Loucy (cell line): ENCODE measurements around the gene FADS2.

Experiments
- CTCF ChIP-seq: fragments of 200-600 bp; sonication (generic); conservative IDR thresholded peaks from 2 replicates; pipeline ENCODE4 v1.5.1; 2014; ENCODE audit warnings: mild to moderate bottlenecking, antibody characterized with exemption, low read length
- EZH2phosphoT487 ChIP-seq: fragments of 200-600 bp; IDR thresholded peaks from 2 replicates; pipeline ENCODE4 v1.6.1; 2018; ENCODE audit warnings: antibody characterized with exemption, mild to moderate bottlenecking, moderate library complexity, borderline replicate concordance

DNA sequence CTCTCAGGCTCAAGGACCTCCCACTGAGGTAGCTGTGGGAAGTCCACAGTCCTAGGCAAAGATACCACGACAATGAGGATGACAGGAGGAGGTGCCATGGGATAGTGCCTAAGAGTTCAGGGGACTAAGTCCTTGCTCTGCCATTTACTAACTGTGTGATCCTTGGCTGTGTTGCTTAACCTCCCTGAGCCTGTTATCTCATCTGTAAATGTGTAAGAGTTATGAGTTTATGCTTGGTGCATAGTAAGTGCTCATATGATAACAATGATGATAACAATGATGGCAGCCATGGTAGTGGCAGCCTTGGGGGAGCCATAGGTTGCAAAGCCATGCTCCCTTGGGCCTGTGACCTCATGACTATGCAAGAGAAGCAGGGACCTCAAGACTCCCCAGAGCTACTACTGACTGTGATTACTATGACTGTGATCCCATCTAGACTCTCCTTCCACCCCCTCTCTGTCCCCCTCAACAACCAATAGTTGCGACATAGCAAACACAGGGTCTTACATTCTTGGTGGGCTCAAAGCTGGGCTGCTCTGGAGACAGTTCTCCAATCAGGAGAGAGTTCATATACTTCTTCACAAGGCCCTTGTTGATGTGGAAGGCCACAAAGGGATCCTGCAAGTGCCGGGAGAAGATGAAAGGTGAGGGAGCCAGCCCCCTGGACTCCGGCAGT is 15.2 kb upstream of the FADS2 start:
- TF ChIP-seq CTCF (no peak), EZH2phosphoT487 (no peak)
